Activated CD8-positive, alpha-beta memory T cell treated with anti-CD3 and anti-CD28 coated beads for 48 hours (primary cell): ENCODE data around the gene GUCY1B1.
"Not testable (repeated sequence)": the region's sequence is repeated elsewhere in the genome, so short reads cannot be mapped to it uniquely, and the experiment has no call there.

Experiments
- DNase-seq, 3 experiments: peaks; one replicate each; pipeline ENCODE4 v3.0.0-alpha.2; 2020; ENCODE audit warnings: low read depth in 2 of 3, low spot score in 2 of 3

GUCY1B1 gene

GRCh38 chr4:155761916-155762315 lies 3.1 kb downstream of the GUCY1B1 start:
- DNase-seq: no peak

DNA sequence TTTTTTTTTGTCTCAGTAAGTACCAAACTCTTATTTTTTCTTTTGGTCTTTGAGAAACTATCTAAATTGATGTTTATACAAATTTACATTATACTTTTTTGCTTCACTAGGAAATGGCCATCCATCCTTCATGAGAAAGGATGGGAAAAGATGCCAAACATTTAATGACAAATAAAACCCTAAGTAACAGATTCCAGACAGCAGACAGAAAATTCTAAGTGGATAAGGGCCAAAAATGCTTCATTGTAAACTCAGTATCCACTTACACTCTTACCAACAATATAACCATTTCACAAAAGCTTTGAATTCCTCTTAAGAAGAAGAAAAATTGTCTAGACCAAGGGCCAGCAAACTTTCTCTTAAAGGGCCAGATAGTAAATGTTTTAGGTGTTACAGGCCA lies 3.5 kb downstream of the GUCY1B1 start:
- DNase-seq: no peak

- DNase-seq: no peak
These were observed 4.7 kb downstream of the GUCY1B1 start for GRCh38 chr4:155763551-155763950.

- no peak for DNase-seq
These were observed 6.3 kb downstream of the GUCY1B1 start for GRCh38 chr4:155765149-155765548.

DNA sequence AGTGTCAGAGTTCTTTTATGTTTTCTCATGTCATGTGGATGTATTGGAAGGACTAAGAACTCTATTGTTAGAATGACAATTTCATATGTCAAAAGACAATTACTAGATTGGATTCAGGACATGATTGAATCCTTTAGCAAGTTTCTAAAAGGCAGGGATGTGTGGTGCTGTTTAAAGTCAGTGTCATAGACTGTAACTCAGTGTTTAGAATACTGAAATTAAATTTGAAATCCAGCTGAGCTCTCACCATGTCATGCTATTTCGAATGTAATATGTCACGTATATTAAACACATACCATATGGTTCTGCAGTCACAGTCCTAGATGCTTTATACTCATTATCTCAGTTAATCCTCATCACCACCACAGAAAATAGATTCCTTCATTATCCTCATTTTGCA lies 7.8 kb downstream of the GUCY1B1 start:
- no peak for DNase-seq

DNA sequence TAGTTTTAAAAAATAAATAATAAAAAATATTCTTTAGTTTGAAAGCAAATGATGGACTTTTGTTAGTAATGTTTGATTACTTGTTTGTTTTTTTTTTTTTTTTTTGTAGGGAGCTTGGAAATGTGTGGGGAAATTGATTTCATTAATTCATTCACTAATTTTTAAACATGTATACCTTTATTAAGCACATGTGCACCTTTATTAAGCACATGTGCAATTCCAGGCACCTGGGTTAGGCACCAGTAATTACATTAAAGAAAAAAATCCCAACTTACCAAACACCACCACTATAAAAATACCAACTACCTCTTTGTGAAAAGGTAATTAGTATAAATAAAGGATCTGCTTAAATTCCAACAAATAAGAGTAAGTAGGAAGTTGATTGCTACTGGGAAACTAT lies 9.5 kb downstream of the GUCY1B1 start:
- DNase-seq: no peak

DNA sequence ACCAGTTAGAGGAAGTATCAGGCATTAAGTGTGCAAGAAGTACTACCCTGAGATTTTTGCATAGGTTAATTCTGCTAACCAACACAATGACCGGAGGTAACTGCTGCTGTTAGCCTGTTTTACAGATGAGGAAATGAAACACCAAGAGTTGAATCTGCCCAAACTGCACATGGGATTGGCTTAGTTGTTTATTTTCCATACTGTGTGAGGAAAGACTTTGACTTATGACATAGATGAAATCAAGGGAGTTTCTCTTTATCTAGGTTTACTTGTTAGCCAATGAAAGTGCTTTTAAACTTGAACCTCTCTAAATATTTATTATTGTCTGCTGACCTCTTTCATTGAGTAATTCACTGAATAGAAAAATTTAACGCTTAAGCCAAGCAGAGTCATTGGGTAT lies 10.3 kb downstream of the GUCY1B1 start:
- DNase-seq: no peak

GRCh38 chr4:155772459-155773195 lies 13.8 kb downstream of the GUCY1B1 start:
- no peak for DNase-seq

GRCh38 chr4:155773196-155773800 lies 14.5 kb downstream of the GUCY1B1 start:
- no peak for DNase-seq

DNA sequence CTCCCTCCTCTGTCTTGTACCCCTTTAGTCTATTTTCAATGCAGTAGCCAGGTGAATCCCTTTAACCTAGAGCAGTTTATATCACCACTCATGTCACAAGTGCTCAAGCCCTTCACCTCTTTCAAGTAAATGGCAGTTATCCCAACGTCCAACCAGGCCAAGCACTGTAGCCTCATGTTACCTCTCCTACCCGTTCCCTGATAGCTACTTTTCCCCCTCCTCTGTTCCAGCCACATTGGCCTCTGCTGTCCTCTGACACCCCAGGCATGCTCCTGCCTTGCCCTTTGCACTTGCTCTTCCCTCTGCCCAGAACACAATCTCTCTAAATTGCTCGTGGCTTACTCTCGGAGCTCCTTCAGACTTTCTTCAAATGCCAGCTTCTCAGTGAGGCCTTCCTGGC lies 15.2 kb downstream of the GUCY1B1 start:
- DNase-seq: no peak

DNA sequence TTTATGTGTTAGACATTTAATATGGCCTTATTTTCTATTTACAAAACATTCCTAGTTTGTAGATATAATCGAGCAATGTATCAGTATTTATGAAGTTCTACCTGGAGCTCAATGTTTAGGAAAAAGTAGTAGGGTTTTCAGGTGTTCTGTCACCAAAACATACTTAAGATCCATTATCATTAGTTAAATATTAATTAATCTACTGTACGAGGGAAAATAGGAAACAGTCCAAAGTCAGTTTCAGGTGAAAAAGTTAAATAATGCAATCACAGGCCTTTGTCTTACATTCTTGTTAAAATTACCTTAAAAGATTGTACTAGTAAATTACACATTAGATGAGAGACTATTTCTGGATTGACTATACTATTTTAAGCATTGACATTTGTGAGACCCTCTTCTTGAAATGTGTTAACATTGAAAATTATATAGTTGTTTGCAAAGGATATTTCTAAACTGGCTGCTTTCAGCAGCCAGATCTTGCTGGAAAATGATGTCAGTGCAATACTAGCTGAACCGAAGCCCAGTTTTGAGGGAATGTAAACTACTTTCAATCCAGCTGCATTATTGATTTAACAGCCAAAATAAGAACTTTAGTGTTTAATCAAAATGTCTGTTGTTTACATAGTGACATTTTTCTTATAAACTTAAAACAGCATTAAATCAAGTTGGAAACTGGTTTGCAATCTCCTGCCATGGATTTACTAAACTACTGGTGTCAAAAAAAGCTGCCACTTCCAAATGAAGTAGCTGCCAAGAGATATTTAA lies 19.3 kb downstream of the GUCY1B1 start:
- DNase-seq: no peak

GRCh38 chr4:155780775-155781174 lies 22.0 kb downstream of the GUCY1B1 start:
- DNase-seq: no peak

GRCh38 chr4:155781249-155781831 lies 22.5 kb downstream of the GUCY1B1 start:
- DNase-seq: no peak

- DNase-seq: no peak
These were observed 25.8 kb downstream of the GUCY1B1 start for GRCh38 chr4:155784637-155785036.

GRCh38 chr4:155785828-155786227 lies 27.0 kb downstream of the GUCY1B1 start:
- DNase-seq: no peak

- no peak for DNase-seq
These were observed 28.4 kb downstream of the GUCY1B1 start for GRCh38 chr4:155787113-155787710.

DNA sequence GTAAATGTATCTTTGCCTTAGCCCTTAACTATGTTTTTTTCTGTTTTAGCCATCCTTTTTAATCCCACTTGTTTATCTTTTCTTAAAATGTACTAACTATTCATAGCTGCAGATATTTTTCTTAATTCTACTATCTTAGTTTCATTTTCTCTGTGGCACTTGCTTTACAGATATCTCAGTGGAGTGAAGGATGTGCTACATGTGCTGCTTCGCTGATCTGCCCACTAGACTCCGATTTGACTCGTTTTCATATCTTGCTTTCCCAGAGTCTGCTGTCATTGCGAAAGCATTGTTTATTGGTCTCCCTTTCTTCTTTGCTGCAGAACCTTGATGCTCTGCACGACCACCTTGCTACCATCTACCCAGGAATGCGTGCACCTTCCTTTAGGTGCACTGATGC lies 30.6 kb downstream of the GUCY1B1 start:
- no peak for DNase-seq

GRCh38 chr4:155789982-155790381 lies 31.2 kb downstream of the GUCY1B1 start:
- no peak for DNase-seq

GRCh38 chr4:155794589-155795236 lies 35.9 kb downstream of the GUCY1B1 start:
- no peak for DNase-seq

DNA sequence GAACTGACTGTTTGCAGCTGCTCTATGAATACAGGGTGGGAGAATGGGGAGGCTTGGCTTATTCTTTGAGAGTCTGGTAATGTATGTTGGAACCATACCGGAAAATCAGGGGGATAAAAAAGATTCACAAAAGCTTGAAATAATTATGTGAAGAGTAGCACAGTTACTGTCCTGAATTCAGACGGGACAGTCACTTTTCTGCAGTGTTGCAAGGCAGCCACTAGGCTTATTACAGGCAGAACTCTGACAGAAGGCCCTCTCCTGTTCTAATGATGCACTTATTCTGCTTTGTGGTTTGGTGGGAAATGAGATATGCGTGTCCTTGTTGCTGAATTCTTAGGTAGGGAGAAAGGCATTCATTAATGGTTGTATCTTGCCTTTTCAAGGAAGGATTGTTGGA lies 37.2 kb downstream of the GUCY1B1 start:
- no peak for DNase-seq

- not testable (repeated sequence) for DNase-seq
These were observed 38.8 kb downstream of the GUCY1B1 start for GRCh38 chr4:155797581-155797980.
